Fibroblast of gingiva (primary cell): ENCODE results near the gene DGLUCY.
"Not testable (repeated sequence)": the region's sequence is repeated elsewhere in the genome, so short reads cannot be mapped to it uniquely, and the experiment has no call there.

Experiments used
- DNase-seq: peaks from one replicate; pipeline ENCODE4 v3.0.0-alpha.2; 2011; ENCODE audit warnings: low read depth

The DGLUCY gene

GRCh38 chr14:91235841-91236240, 122.0 kb downstream of the DGLUCY start:
- DNase-seq, result no peak

DNA sequence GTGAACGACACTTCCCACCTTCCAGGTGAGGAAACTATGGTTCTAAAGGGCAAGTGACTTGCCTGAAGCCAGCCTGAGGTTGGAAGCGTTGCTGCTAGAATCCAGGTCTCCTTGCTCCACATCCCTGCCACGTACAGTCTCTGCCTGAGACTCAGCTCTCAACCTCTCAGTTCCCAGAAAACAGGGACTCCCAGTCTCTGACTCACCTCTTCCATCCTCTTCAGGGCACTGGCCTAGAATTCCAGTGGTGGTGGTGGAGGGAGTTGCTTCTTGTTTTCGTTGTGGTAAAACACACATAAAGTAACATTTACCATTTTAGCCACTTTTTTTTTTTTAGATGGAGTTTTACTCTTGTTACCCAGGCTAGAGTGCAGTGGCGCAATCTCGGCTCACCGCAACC, 123.3 kb downstream of the DGLUCY start:
- DNase-seq, result no peak

DNA sequence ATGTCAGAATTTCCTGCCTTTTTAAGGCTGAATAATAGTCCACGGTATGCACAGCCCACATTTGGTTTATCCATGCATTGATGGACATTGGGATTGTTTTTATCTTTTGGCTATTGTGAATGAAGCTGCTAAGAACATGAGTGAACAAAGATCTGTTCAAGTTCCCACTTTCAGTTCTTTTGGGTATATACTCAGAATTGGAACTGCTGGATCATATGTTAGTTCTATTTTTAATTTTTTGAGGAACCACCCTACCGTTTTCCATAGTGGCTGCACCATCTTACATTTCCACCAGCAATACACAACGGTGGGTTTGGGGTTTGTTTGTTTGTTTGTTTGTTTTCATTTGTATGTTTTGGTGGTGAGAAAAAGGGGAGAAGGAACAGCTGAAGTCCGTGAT, 124.2 kb downstream of the DGLUCY start:
- no peak for DNase-seq

- DNase-seq, result no peak
Observed at GRCh38 chr14:91238661-91239060, 124.8 kb downstream of the DGLUCY start.

DNA sequence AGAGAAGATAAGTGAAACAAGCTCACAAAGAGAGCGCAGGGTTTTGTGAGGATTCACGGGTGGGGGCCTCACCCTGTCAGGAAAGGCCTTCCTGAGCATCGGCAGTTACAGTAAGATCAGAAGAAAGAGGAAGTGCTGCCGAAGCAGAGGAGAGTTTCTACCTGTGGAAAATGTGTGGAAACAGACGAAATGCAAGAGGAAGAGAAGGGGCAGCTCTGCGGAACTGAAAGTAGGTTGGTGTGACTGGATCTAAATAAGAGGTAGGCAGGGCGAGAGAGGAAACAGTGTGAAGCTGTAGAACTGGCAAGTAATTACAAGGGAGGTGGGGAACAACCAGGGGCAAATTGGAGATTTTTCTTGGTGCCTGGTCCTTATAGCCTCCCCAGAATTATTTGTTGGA, 128.0 kb downstream of the DGLUCY start:
- DNase-seq, result no peak

DNA sequence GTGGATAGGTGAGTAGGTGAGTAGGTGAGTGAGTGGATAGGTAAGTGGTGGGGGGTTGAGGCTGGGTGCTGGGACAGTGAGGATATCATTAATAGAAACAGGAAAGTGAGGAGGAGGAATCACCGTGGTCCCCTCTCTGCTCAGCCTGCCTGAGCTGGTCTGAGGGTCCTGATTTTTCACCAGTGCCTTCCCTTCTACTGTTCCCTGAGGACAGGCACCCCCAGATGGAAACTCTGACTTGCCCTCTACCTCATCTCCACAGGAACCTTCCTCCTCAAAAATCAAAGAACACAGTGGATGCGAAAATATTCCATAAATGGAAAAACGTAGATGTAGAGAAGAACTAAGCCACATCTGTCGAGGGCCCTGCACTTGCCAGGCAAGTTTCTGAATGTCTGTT, 128.8 kb downstream of the DGLUCY start:
- no peak for DNase-seq

DNA sequence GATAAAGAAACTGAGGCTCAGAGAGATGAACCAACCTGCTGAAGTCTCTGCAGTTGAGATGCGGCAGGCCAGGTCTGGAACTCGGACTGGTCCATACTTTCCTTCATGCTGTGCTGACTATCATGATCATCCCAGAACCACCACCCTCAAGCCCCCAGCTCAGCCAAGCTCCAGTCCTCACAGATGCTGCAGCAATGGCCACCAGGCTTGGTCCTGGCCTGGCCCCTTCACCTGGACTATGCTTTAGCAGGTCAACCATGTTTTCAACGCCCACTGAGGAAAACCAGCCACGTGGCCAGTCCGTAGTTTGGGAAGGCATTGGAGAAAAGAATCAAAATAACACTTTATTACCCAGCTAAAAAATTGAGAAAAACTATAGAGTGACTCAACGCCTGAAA, 129.2 kb downstream of the DGLUCY start:
- no peak for DNase-seq

DNA sequence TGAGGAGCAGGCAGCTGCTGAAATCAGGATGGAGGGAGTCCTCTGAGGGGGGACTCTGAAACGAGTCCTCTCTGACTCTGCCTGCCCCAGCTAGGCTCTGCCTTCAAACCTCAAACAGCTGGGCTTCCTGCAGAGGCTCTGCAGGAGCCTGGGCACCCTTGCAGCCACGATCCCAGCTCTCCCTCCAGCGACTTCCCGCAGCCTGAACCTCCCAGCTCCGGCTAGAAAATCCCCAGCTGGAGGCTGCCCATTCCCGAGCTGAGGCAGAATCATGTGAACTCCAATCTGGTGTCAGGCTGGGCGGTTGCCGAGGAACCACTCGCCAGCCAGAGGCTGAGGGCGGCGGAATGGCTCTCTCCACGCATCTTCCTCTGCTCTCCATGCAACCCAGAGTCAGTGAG, 130.6 kb downstream of the DGLUCY start, which contains the start of gene GPR68:
GPR68 (minus strand) TSS at position 204 of the 401 bp plus-strand sequence. CDS start 9,654 bp downstream, outside the sequence.
- peak; percentile 57 for DNase-seq

- no peak for DNase-seq
Observed at GRCh38 chr14:91245029-91245428, 131.2 kb downstream of the DGLUCY start.

DNA sequence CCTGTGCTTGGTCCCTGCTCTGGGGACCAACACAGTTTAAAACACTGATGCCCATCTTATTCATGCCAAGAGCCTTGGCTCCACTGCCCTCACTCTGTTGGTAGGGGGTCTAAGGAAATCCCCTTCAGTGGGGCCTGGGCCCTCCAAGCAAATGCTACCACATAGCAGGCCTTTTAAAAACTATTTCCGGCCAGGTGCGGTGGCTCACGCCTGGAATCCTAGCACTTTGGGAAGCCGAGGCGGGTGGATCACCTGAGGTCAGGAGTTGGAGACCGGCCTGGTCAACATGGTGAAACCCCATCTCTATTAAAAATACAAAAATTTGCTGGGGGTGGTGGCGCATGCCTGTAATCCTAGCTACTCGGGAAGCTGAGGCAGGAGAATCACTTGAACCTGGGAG, 131.7 kb downstream of the DGLUCY start:
- DNase-seq, result not testable (repeated sequence)

DNA sequence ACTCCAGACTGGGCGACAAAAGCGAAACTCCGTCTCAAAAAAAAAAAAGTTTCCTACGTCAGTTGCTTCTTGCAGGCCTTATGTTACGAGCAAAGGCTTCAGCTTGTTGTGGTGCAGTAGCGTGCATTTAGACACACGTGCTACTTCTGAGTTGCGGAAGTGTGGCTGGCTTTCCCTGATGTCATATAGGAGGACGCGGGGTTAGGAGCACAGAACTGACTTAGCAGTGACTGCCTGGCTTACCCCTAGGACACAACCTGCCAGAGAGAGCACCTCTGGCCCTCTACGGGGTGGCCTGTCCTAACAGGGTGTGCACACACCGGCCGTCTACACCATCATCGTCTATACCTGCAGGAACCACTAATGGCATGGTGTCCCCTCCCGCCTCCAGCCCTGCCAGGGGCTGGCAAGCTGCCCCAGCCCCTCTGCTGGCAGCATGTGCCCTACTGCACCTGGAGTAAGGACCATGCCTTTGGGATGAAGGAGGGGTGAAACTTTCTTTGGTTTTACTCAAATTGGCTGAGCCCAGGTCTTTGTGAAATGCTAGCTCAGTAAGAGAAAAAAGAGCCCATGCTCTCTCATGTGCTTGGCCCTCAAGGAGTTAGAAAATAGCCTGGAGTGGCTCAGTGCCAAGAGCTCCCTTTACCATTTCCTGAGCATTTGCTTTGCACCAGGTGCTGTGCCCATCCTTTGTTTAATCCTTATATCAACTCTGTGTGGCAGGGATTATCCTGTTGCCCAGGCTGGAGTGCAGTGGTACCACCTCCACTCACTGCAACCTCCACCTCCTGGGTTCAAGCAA, 132.4 kb downstream of the DGLUCY start:
- no peak for DNase-seq

GRCh38 chr14:91249841-91250616, 136.2 kb downstream of the DGLUCY start:
- no peak for DNase-seq

DNA sequence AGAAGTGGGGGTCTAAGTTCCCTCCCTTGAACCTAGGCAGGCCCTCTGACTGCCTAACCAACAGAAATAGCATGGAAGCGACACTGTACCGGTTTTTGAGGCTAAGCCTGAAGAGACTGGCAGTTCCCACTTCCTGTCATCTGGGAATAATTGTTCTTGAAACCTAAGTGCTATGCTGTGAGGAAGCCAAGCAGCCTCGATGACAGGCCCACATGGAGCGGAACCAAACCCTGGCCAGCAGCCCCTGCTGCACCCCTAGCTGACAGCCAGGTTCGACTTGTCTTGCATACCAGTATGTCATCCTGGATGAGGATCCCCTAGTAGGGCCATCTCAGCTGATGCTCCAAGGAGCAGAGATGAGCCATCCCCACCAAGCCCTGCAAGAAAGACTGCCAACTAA, 137.0 kb downstream of the DGLUCY start:
- peak; percentile 50 for DNase-seq

DNA sequence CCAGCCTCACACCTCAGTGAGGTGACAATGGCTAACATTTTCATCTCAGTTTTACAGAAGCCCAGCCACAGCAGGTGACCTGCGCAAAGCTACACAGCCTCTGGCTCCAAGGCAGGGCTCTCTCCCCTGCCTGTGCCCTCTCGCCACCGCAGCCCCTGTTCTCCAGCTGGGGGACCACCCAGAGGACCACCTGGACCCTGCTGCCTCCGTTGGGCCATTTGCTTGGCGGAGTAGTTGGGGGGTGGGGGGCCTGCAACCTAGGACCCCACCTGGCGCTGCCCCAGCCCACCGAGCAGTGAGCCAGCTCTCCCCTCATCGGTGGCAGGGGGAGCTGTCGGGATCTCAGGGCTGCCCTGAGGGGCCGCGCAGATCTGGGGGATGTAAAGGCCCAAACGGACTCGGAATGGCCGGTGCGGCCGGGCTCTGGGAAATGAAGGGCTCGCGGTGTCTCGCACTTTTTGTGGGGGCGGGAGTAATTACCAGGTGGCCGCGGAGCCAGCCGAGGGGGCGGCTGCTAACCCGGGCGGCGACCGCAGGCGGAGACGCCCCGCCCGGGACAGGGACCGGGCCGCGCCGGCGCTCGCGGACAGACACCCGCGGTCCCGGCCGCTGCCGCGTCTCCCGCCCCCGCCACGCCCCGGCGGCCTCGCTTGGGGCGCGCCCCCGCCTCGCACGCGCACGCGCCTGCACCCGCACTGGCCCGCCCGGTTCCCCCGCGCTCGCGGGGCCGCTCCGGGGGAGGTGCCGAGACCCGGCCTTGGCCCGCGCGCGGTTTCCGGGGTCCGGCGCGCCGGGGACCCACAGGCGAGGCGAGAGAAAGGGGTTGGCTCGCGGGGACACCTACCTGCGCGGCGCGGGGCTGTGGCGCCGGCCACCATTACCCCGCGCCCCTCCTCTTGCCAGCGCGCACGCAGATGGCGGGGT, 139.3 kb downstream of the DGLUCY start:
- no peak for DNase-seq

DNA sequence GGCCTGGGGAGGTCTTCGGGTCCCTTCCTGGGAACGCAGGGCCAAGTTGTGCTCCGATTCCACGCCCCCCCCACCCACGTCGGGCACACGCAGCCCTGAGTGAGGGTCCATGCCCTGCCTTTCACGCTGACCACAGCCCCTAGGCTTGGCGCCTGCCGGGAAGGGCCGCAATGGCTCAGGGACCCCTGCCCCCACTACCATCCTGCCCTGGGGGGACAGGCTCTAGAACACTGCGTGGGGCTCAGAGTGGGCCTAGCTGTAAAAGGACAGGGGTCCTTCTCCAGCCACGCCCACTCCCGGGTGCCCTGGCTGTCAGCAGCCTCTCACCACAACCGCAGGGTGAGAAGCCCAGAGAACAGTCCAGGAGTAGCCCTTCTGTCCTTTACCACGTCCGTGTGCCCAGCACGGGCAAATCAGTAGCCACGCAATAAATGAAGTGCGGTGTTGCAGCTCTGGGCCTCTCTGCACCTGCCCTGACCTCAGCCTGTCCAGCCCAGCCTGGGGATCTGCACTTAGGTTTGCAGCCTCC, 140.0 kb downstream of the DGLUCY start:
- DNase-seq, result no peak

DNA sequence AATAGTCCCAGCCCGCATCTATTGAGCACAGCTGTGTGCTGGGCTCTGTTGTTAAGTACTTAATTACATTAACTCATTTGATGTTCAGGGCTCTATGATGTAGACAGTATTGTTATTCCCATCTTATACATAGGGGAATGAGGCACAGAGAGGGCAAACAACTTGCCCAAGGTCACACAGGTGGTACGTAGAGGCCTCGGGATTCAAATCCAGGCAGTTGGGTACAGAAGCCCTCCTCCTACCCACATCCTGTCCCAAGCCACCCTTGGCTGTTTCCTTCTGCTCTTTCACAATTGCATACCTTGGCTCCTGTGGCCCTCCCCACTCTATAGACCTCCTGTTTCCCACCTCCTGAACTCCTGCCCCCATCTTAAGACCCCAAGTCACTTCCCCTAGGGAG, 140.6 kb downstream of the DGLUCY start:
- DNase-seq, result no peak

GRCh38 chr14:91255026-91255695, 141.3 kb downstream of the DGLUCY start:
- DNase-seq, result no peak

DNA sequence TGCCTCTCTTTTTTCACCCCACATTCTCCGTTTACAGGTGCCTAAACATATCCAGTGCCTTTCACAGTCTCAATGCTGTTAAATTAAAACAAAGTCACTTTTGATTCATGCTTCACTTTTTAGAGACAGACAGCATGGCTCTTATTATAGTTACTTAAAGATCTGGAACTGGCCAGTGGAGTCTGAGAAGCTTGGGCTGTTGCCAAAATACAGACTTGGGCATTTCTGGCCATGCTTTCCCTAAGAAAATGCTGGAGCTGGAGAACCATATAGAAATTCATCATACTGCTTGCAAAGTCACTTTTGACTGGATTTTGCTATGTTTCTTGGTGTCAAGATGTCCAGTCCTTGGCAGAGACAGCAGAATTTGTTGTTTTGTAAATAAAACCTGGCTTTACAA, 142.8 kb downstream of the DGLUCY start:
- DNase-seq, result no peak

DNA sequence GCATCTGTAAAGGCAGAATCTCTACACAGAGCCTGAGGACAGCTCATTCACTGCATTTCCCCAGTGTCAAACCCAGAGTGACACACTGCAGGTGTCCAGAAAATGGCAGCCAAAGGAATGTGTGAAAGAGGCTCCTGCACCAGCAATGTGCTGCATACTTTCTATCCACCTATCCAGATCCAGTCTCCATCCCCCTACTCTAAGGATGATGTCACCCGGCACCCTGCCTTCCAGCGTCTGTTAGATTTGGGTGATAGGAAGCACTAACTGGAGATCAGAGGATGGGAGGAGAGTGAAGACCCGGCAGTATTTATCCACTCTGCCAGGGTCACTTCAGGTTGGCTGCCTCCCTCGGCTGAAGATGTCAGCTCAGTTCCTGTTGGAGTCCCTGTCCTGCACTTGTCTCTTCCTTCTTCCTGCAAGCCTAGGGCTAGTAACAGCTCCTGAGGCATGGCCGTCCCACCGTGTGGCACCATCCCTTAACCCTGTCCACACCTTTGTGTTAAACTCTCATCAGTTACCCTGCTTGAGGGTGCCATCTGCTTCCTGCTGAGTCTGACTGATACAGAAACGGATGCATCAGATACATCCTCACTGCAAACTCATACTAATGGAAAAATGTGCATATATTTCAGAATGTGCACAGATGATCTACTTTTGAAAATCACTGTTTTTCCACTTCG, 143.6 kb downstream of the DGLUCY start:
- no peak for DNase-seq

GRCh38 chr14:91258011-91258618, 144.2 kb downstream of the DGLUCY start:
- no peak for DNase-seq
